ENCODE data around the gene COPS8.

DNA sequence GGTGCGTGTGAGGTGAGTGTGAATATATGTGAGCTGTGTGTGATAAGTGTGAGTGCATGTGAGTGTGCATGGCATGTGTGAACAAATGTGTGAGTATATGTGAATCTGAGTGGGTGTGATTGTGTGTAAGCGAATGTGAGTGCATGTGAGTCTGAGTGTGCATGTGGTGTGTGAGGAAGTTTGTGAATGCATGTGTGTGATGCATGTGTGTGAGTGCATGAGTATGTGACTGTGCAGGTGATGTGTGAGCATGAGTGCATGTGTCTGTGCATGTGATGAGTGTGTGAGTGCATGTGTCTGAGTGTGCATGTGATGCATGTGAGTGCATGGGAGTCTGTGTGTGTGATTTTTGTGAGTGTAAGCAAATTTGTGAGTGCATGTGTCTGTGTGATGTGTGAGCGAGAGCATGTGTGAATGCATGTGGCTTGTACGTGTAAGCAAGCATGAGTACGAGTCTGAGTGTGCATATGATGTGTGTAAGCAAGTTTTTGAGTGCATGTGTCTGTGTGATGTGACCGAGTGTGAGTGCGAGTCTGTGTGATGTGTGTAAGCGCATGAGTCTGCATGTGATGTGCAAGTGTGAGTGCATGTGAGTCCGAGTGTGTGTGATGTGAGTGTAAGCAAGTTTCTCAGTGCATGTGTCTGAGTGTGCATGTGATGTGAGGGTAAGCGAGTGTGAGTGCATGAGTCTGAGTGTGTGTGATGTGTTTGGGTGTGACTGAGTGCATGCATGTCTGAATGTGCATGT lies 43.3 kb downstream of the COPS8 start:
- TF ChIP-seq EZH2 (IDR thresholded peaks at IDR 0.05; ENCODE audit: borderline replicate concordance, low read depth, low read length, poor library complexity, severe bottlenecking) = no peak
- TF ChIP-seq, protein P1, sequence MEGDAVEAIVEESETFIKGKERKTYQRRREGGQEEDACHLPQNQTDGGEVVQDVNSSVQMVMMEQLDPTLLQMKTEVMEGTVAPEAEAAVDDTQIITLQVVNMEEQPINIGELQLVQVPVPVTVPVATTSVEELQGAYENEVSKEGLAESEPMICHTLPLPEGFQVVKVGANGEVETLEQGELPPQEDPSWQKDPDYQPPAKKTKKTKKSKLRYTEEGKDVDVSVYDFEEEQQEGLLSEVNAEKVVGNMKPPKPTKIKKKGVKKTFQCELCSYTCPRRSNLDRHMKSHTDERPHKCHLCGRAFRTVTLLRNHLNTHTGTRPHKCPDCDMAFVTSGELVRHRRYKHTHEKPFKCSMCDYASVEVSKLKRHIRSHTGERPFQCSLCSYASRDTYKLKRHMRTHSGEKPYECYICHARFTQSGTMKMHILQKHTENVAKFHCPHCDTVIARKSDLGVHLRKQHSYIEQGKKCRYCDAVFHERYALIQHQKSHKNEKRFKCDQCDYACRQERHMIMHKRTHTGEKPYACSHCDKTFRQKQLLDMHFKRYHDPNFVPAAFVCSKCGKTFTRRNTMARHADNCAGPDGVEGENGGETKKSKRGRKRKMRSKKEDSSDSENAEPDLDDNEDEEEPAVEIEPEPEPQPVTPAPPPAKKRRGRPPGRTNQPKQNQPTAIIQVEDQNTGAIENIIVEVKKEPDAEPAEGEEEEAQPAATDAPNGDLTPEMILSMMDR (conservative IDR thresholded peaks at IDR 0.05; ENCODE audit: low read depth, low read length) = no peak
